ENCODE measurements around the gene CYP46A1. TPM values are rescaled to one million over a fixed set of nuclear protein-coding genes. Genes with fewer than 3 reads are reported as not detected.
A peak's percentile ranks its signal among the peaks of the same experiment; 100 is the strongest.

CYP46A1 gene
- total RNA-seq, 1 experiment from 2014 or later: 0.59 TPM

GRCh38 chr14:99744199-99744872 is 60.2 kb downstream of the CYP46A1 start:
- Histone ChIP-seq H3K4me1 (ENCODE audit: insufficient read depth, low read length) (peaks cover 8% of the 10 kb centered on the region), H3K9ac (ENCODE audit: extremely low read depth, insufficient read length, low read length) (no peak overlapping the region), H3K56ac (ENCODE audit: insufficient read length, low read depth, low read length) (no peak overlapping the region), H3K9me3 (ENCODE audit: control insufficient read depth, low read depth, low read length) (no peaks in the 10 kb centered on the region), H3K4me2 (ENCODE audit: insufficient read depth, insufficient read length, low read length) (peak overlapping the region; percentile 38), H3K79me2 (ENCODE audit: insufficient read depth, low read length) (no peaks in the 10 kb centered on the region), H3K4ac (ENCODE audit: low read depth, low read length) (no peak overlapping the region), H4K91ac (ENCODE audit: insufficient read length, low read depth, low read length) (no peak overlapping the region), H2BK120ac (ENCODE audit: low read depth, low read length, poor library complexity, severe bottlenecking) (no peak overlapping the region), H3K14ac (ENCODE audit: insufficient read depth, low read length) (no peak overlapping the region), H2AK5ac (ENCODE audit: insufficient read length, low read length) (no peak overlapping the region), H2BK15ac (ENCODE audit: low read depth, low read length) (no peak overlapping the region), H3K18ac (ENCODE audit: insufficient read length, low read depth, low read length) (no peak overlapping the region), H2BK20ac (ENCODE audit: low read depth, low read length, poor library complexity, severe bottlenecking) (no peak overlapping the region), H4K8ac (replicated peaks; ENCODE audit: insufficient read length, low read depth, low read length) (no peak overlapping the region), H3K79me1 (ENCODE audit: insufficient read depth, low read depth, low read length, poor library complexity, severe bottlenecking) (no peaks in the 10 kb centered on the region), H3K27me3 (ENCODE audit: insufficient read depth, low read length) (no peaks in the 10 kb centered on the region), H4K5ac (ENCODE audit: insufficient read length, low read depth, low read length) (no peak overlapping the region), H3T11ph (ENCODE audit: low read length) (no peak overlapping the region), H3K27ac (ENCODE audit: insufficient read length, low read depth, low read length) (no peak overlapping the region), H3K23ac (ENCODE audit: insufficient read length, low read depth, low read length) (no peak overlapping the region), H3K23me2 (ENCODE audit: insufficient read length, low read depth, low read length, poor library complexity, severe bottlenecking) (no peaks in the 10 kb centered on the region), H2BK5ac (ENCODE audit: insufficient read length, low read length) (no peak overlapping the region), H2AFZ (ENCODE audit: low read length) (no peak overlapping the region), H2BK12ac (ENCODE audit: insufficient read length, low read depth, low read length) (no peak overlapping the region), H4K20me1 (ENCODE audit: control insufficient read depth, insufficient read depth, insufficient read length) (no peaks in the 10 kb centered on the region)
- H3K9me3 Mint-ChIP-seq: no peaks in the 10 kb centered on the region; a peak in 1 of 5 replicates
- H3K36me3 Mint-ChIP-seq (ENCODE audit: insufficient read depth in 1 of 3, low read depth in 3 of 3): no peaks in the 10 kb centered on the region; a peak in 1 of 7 replicates
- TF ChIP-seq CTCF (conservative IDR thresholded peaks at IDR 0.05): peak; percentile 40; the same call in 2 of the 3 replicates
- no CpG with 5 or more reads among the region's 11 CpGs for WGBS (ENCODE audit: extremely low coverage, insufficient read length, low lambda C conversion rate)
- peaks cover 22 to 27% of the 10 kb centered on the region in 2 experiments for H3K4me1 Mint-ChIP-seq
- H3K4me3 Mint-ChIP-seq: peak overlapping the region in 1 of 2 experiments; percentile 33; a peak in 2 of 5 replicates
- H3K27me3 Mint-ChIP-seq (ENCODE audit: low read depth): peaks cover 14% of the 10 kb centered on the region
- peak; percentile 71 for DNase-seq
- H3K27ac Mint-ChIP-seq: peak overlapping the region in 2 of 3 experiments; percentile 5 to 84; a peak in 4 of 7 replicates

Data from H9 (cell line).